Measurements from ENCODE around the gene TNFSF10. TPM values are rescaled to one million over a fixed set of nuclear protein-coding genes. Genes with fewer than 3 reads are reported as not detected.
A peak's percentile ranks its signal among the peaks of the same experiment; 100 is the strongest.

The TNFSF10 gene
- total RNA-seq, 1 donor from 2014 or later = 45.3 TPM

DNA sequence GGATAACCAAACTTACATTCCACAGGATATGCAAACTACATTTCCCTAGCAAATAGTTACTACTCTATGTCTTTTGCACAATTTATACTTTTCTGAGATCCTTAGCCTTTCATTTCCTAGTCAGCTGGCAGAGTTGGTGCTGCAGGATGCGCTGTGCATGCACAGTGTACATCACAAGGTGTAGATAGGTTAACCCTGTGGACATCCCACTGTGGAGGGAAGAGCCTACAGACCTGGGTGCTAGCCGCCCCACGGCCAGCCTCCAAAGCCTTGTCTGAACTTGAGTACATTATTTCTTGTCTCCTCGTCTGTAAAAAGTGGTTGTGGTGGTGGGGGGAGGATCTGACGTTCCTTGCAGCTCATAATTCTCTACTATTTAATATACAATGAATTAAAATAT lies 3.5 kb downstream of the TNFSF10 start:
- ATAC-seq (no peak), DNase-seq (ENCODE audit: low spot score) (no peak)

DNA sequence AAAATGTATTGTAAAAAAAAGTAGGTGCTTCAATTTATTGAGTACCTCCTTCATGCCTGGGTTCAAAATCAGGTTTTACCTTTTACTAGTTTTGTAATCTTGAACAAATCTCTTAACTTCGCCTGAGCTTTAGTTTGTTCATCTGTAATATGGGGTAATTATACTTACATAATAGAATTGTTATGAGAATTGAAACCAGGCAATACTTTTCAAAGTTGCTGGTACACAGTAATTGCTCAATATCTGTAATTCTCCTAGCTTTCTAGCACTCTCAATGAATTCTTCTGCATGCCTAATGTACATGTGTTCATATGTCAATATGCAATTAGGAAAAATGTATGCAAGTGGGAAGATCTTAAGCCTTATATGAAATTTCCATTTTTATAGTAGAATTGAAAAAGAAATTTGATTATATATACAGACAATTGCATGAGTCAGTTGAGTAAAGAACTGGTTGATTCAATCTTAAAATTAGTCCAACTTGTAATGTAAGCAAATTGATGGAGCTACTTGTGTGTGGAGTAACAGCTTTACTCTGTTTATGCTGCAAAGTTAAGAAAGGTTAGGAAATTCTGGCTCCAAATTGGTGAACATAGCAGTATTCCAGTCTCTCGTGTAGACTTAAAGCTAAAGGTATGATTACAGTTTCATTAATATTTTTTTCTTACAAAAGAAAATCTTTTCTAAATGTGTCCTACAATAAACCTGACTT lies 4.1 kb downstream of the TNFSF10 start:
- no peak for DNase-seq (ENCODE audit: low spot score)
- no peak for ATAC-seq

DNA sequence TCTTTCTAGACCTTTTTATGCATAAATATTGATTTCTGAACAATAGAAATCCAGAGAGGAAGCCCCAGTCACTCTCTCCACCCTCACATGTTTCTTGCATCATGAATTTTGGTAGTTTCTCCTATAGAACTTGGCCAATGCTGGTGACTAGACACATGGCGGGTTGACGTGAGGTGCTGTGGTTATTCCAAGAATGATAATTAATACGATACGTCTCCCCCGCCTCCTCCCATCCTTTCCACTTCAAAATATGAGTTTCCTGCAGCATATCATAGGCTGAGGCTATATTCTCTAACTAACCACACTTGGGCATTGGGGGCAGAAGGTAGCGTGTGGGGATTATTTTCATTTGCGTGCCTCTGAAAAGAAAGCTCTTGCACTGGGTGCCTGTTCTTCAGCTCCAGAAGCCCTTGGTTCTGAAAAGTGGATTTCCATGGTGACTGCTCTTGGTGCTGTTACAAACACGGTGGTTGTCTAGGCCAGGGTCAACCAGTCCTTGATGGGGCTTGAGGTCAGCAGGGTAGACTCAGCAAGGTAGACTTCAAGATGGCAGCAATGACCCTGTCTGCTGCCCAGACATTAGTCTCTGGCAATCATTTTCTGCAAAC lies 5.3 kb downstream of the TNFSF10 start:
- DNase-seq (ENCODE audit: low spot score) (no peak), ATAC-seq (no peak)

DNA sequence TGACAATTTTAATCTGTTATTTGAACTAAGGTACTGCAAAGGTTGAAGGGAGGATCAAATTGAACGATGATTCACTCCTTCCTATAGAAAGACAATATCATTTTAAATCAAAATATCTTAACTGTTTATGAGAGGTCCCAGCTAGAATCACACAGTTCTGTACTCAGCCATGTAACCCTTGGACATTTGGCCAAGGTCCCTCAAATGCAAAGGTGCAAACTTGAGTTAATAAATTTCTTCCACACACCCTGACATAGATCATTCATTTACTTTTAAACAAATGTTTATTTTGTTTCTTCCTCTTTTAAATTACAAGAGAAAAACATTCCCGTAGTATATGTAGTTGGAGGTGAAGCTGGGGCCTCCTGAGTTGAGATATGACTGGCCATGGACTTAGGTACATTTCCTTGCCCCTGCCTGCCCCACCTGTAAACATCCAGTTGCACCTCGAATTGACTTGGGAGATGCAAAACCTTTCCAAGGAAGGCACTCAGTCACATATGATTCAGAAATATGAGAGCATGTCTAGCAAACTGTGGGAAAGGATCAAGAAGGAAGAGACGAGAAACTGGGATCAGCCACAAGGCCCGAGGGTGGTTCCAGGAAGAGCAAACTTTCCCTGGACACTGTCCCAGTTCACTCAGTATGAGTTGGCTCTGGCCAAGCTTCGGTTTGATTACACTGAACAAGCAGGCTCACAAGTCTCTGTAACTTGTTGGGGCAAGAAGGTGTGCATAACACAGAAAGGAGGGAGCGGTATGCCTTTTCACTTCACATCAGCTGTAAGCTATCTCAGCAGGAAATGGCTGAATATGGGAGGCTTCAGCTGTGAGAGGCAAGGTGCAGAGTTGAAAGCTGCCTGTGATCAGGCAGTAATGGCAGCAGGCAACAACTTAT lies 6.7 kb downstream of the TNFSF10 start:
- ATAC-seq = peak; percentile 85
- peak; percentile 79 for DNase-seq (ENCODE audit: low spot score)

DNA sequence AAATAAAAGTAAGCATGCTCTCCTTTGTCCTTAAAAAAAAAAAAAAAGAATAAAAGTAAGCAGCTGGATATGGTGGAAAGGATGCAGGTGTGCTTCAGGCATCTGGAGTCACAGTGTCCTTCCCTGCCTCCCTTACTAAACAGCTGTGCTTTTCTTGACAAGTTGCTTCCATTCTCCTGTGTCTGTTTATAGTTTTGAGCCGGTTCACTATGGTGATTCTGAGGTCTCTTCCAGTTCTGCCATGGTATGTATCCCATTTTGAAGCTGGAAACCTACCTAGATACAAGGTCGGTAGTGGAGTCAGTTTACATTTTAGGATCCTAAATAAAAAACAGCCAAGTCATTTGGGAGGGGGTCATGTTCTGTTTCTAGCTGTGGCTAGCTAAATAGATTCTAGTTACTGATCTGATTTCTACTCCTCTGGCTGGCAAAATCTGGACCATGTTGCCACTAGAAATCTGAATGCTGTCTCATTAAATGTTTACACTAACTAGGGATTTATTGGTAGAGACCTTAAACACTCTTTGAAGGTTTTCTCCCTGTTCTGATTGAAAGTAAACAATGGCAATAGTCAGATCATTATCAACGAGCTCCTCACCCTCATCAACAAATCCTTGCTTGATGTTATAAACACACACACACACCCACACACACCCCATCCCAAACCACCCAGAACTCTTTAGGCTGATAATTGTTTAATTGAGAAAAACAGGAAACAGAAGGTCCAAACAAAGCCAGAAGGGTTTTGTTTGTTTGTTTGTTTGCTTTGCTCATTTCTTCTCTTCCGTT lies 7.9 kb downstream of the TNFSF10 start:
- DNase-seq (ENCODE audit: low spot score) (no peak), ATAC-seq (no peak)

DNA sequence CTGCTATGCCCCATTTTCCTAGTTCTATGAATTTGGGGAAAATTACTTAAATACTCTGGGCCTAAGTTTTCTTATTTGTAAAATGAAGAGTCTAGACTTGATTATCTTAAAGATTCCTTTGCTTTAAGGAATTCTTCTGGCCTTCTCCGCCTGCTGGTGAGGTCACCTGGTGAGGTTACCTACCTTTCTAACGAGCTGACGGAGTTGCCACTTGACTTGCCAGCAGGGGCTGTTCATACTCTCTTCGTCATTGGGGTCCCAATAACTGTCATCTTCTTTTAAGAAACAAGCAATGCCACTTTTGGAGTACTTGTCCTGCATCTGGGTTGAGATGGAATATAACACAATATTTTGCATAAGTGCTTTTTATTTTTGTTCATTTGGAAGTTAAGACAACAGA lies 8.6 kb downstream of the TNFSF10 start:
- ATAC-seq = no peak
- no peak for DNase-seq (ENCODE audit: low spot score)

DNA sequence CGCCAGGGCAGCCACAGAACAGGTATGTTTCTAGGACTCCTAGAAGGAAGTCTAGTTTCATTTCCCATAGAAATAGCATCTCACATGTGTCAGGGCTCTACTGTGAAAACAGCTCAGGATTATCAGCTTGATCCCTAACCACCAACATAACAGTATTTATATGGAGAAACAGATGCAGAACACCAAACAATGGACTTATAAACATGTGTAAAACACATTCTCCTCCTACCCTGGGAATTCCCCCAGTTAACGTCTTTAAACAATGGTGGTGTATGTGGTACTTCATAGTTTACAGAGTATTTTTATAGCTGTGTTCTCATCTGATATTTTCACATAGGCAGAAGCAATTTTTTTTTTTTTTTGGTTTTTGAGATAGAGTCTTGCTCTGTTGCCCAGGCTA lies 9.7 kb downstream of the TNFSF10 start:
- DNase-seq (ENCODE audit: low spot score) (no peak), ATAC-seq (no peak)

DNA sequence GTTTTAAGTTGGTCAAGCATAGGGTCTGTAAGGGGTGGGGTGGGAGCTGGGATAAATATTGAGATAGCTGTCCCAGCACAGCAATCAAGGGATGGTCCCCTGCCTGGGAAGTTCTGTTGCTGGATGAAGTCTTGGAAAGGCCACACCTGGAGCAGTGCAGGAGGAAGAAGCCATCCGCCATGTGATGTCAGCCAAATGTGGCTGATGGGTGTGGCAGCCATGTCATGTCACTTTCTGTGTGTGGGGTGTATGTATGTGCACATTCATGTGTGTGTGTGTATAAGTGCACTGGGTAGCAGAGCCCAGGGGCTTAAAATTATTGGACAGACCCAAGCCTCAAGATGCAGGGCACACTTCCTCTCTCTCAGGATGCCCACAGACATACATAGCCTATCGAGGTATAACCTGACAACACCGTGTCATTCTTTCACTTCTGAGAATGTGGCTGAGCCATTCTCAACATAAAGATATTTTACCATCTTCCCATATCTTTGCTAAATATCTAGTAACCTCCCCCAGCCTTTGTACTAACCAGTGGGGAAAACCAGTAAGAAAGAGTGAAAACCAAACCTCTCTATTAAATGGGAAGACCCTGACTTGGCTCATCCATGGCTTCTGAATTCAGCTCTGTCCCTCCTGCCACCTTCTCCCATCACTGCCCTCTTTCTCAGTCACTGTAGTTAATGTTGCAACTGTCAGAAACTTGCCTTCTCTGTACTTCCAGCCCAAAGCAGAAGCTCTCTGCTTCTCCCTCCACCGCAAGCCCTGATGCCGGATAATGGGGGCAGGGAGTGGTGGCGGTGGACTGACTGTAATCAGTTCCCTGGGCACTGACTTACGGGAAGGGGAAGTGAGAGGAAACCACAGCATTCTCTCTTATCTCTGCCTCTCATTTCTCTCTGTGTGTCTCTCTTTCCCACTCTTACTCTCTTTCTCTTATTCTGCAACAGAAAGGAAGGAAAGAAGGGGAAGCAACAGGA lies 11.2 kb downstream of the TNFSF10 start:
- peak; percentile 19 for ATAC-seq

DNA sequence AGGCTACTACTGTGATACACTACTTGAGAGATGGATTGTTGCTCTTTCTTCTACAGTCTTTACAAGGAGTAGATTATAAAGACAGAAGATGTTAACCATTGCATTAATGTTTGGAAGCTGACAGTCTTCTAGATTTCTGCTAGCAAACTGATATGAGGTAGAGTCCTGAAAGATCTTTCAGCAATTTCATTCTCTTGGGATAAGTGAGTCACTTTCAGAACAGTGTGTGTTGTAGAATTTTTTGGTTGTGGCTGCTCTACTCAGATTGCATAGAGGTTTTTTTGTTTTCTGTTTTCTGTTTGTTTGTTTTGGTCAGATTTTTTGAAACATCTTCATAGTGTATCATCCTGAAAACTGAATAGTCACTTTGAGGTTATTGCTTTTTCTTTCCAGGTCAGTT lies 17.1 kb downstream of the TNFSF10 start:
- no peak for ATAC-seq
- no peak for DNase-seq (ENCODE audit: low spot score)

More for the DNA sequence above, 11.2 kb downstream of the TNFSF10 start:
- DNase-seq (ENCODE audit: low spot score) = no peak

DNA sequence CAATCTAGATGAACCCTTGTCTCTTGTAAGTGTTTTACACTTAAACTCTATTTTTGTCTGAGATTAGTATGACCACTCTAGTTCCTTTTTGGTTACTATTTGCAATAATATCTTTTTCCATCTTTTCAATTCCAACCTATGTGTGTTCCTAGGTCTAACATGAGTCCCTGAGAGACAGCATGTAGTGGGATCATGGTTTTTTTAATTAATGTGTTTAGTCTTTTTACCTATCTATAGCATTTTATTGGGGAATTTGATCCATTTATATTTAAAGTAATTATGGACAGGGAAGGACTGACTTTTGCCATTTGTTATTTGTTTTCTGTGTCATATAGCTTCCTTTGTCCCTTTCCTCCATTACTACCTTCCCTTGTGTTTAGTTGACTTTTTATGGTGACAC lies 21.7 kb downstream of the TNFSF10 start:
- ATAC-seq (no peak), DNase-seq (ENCODE audit: low spot score) (no peak)

DNA sequence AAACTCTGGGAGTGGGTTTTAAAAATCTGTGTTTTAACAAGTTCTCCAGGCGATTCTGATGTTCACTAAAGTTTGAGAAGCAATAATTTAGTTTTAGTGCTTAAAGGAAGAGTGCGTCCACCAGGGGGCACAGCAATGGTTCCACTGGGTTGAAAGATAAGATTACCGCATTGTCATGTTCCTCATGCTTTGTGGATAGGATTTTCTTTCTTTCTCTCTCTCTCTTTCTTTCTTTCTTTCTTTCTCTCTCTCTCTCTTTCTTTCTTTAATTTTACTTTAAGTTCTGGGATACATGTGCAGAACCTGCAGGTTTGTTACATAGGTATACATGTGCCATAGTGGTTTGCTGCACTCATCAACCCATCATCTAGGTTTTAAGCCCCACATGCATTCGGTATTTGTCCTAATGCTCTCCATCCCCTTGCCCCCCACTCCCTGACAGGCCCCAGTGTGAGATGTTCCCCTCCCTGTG lies 33.0 kb downstream of the TNFSF10 start:
- ATAC-seq = peak; percentile 99
- peak; percentile 77 for DNase-seq (ENCODE audit: low spot score)

DNA sequence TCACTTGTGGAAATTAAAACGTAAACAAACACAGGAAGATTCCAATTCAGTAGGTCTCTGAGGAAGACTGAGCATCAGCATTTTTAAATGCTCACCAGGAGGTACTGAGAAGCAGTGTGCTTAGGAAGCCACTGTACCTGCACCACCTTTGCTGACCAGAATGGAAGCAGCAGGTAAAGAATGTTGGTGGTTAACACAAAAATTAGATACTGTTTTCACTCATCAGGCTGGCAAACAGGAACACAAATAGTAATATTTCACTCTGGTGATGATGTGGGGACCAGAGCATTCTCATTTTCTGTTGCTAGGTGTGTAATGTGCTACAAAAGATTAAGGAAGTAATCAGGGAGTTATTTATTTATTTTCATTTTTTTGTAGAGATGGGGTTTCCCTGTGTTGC lies 45.1 kb downstream of the TNFSF10 start:
- DNase-seq (ENCODE audit: low spot score) (no peak), ATAC-seq (no peak)

DNA sequence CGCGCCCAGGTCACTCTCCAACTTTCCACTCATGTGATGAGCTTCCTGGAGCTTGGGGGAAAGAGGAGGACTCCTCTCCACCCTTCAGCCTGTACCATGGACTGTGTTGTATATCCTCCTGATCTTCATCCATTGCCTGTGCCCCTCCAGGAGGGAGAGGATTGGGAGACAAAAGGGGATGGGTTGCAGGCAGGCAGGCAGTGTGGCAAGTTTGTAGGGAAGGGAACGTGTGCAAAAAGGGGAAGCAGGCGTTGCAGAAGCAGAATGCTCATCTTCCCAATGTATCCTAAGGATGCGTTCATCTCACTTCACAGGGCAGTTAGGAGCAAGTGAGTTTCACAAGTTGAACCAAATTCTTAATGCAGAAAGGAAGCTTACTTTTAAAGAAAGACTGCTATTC lies 46.9 kb downstream of the TNFSF10 start:
- ATAC-seq = peak; percentile 9
- DNase-seq (ENCODE audit: low spot score) = no peak

DNA sequence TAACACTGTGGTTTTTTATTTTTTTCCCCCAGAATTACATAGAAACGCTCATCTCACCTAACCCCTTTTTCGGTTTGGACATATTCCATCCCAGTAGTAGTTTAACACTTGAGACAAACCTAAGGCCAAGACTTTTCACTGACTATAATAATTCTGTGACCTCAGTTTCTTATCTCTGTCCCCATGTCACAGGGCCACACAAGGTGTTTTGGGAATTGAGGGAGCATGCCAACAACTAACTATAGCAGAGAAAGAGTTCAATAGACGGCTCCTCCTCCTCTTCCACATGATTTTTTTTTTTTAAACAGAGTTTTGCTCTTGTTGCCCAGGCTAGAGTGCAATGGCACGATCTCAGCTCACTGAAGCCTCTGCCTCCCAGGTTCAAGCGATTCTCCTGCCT lies 47.5 kb downstream of the TNFSF10 start:
- DNase-seq (ENCODE audit: low spot score) = no peak
- ATAC-seq = no peak

DNA sequence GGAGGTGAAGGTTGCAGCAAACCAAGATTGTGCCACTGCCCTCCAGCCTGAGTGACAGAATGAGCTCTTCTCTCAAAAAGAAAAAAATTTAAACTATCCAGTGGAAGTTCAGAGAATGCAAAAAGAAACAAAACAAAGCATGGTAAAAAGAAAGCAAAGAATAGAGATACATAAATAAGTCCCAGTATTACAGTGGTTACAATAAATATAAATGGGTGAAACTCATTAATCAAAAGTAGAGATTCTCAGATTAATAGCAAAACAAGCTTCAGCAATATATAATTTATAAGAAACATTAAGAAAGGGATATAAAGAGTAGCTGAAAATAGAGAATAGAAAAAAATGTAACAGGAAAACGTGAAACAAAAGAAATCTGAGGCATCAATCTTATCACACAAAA lies 51.3 kb downstream of the TNFSF10 start:
- DNase-seq (ENCODE audit: low spot score) (no peak), ATAC-seq (no peak)

DNA sequence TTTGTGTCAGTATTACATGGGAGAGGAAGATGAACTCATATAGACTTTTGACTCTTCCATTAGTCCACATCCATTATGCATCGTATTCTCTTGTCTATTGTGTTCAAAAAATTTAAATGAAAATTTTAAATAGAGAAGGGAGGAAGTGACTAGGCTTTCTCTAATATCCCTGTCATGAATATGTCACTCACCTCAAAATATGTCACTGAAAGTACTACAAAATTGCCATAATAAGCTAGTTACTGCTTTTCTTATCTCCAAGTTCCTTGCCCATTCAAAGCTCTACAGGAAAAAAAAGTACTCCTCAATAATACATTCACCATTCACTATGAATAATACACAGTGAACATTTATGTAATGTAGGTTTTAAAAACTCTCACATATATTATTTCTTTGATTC lies 52.6 kb downstream of the TNFSF10 start:
- DNase-seq (ENCODE audit: low spot score) = no peak
- no peak for ATAC-seq

DNA sequence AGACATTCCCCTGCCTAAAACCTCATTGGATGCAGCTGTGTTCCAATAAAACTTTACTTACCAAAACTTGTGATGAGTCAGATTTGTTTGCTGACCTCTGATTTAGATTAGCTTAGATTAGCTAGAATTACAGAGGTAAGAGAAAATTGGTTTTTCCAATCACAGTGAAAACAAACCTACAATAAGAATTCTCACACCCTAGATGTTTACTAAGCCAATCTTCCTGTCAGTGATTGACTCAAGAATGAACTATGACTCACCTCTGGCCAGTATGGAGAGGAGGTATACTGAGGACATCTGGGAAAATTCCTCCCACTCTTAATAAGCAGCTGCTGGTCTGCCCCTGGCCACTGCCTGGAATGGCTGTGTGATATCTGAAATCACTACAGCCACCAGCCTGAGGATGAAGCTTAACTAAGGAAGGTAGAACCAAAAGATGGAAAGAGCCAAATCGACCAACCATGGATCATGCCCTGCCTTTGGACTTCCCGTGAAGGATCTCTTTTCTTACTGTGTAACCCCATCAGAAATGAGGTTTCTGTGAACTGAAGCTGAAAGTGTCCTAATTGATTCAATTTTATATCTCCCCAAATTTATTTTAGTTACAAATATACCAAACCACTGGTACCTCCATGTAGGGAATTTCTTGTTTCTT lies 55.9 kb downstream of the TNFSF10 start:
- ATAC-seq = no peak
- DNase-seq (ENCODE audit: low spot score) = no peak

DNA sequence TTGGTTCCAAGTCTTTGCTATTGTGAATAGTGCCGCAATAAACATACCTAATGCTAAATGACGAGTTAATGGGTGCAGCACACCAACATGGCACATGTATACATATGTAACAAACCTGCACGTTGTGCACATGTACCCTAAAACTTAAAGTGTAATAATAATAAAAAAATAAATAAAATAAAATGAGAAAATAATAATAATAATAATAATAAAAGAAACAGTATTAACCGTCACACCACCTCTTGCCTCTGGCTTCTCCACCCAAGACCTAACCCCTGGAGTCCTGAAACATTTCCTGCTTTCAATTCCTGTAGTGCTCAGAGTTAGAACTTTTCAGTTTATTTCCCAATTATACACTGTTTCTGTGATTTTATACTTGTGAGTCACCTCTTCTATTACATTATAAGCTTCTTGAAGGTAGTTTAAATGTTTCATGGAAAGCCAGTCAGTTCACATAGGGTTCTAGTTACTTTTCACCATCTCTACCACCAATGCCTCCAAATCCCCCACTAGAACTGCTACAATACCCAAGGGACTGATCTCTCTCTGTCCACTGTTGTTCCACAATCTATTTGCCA lies 56.6 kb downstream of the TNFSF10 start:
- ATAC-seq = no peak
- DNase-seq (ENCODE audit: low spot score) = no peak

DNA sequence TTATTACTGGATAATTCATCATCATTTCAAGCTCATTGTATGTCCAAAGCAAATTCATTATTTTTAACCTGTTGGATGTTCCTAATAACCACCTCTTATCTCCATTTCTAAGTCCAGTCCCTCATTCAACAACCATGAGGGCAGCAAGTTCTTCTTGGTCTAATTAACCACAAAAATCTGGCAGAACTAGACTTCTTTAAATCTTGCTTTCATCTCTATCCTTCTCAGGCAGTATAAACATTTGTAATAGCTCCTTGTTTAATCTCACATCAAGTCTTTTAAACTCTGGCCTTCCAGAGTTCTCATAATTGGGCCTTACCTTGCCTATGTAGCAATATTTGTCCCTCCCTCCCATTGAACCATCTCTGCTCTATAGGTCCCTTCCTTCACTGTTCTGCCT lies 57.9 kb downstream of the TNFSF10 start:
- no peak for ATAC-seq

More for the DNA sequence above, 57.9 kb downstream of the TNFSF10 start:
- DNase-seq (ENCODE audit: low spot score) = no peak
